SK-MEL-5 (cell line): Measurements from ENCODE around the gene ROBO4. TPM values are rescaled to one million over a fixed set of nuclear protein-coding genes. Genes with fewer than 3 reads are reported as not detected.
A peak's percentile ranks its signal among the peaks of the same experiment; 100 is the strongest.

Experiments
- DNase-seq: peaks from one replicate; pipeline ENCODE4 v3.0.0-alpha.2; 2016; ENCODE audit warnings: low read depth, low spot score
- in situ Hi-C: cut with HindIII; loops from 2 replicates; pipeline ENCODE4 v1.10.0; 2016; ENCODE audit warnings: low sequenced_read_pairs, high pct_unique_total_duplicates, low pct_unique_long_range_greater_than_20kb
- total RNA-seq: library from RNA; depleted of rRNA; stranded (reverse); fragments of >200 nt; shearing (Covaris generic); gene quantifications from 2 replicates; pipeline ENCODE4 v1.2.3, GENCODE V29; 2014

ROBO4 gene
- total RNA-seq, 1 experiment from 2014 or later: not detected

GRCh38 chr11:124867700-124868099, 30.0 kb downstream of the ROBO4 start:
- DNase-seq: peak; percentile 56
- in situ Hi-C loops: no loop called here

GRCh38 chr11:124865902-124866851, 31.5 kb downstream of the ROBO4 start:
- in situ Hi-C loops: no loop called here

GRCh38 chr11:124865181-124865901, 32.3 kb downstream of the ROBO4 start, which contains the start of gene ROBO3:
TSS of gene ROBO3 (plus strand) at chr11:124865432. CDS start at chr11:124865578, 146 bp downstream.
- no peak for DNase-seq
- in situ Hi-C loops: no loop called here

More at GRCh38 chr11:124865902-124866851, 31.5 kb downstream of the ROBO4 start:
- DNase-seq: peak; percentile 10

DNA sequence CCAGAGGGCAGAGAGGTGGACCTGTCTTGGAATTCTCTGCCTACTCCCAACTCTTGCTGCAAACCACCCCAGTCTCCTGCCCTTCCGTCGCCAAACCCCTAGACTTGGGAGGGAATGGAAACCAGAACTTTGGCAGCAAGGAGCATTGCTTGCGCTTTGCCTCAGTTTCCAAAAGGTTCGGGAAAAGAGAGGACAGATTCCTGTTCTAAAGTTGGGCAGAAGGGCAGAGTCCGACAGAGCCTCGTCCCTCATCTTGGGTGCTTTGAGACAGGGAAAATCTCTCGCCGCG, 32.8 kb downstream of the ROBO4 start:
- in situ Hi-C loops: no loop called here
- DNase-seq: no peak

GRCh38 chr11:124864176-124864891, 33.3 kb downstream of the ROBO4 start:
- in situ Hi-C loops: no loop called here

DNA sequence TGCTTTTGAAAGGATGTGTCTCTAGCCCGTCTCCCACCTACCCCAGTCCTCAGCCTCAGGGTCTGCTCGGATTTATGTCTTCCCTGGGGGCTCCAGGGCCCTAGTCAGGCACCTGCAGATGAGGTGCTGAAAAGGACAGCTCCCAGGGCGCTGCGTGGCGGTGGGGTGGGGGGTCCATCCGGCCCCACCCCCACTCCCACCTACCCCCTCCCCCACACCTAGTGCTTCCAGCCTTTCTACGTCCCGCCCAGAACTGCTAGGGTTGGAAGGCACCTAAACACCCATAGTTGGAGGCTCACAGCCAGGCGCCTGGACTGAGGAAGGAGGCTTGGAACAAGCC, 33.9 kb downstream of the ROBO4 start:
- in situ Hi-C loops: no loop called here
- DNase-seq: no peak

More at GRCh38 chr11:124864176-124864891, 33.3 kb downstream of the ROBO4 start:
- DNase-seq: no peak

- no peak for DNase-seq
- in situ Hi-C loops: no loop called here
Measured at GRCh38 chr11:124863137-124863825, 34.4 kb downstream of the ROBO4 start.

GRCh38 chr11:124861670-124862069, 36.0 kb downstream of the ROBO4 start:
- in situ Hi-C loops: no loop called here
- no peak for DNase-seq

DNA sequence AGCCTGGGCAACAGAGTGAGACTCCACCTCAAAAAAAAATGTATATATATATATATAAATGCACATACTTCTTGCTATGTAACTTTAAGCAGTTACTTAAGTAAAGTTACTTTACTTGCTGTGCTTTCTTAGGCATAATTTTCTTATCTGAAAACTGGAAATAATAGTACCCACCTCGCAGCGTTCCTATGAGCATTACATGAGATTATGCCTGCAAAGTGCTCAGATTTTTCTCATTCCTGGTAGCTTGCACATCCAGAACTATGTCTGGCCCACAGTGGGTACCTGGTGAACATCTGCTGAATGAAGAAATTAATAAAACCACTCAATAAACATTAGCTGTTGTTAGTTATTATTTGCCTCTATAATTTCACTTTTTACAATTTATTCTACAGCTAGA, 38.5 kb downstream of the ROBO4 start:
- no peak for DNase-seq
- in situ Hi-C loops: no loop called here

DNA sequence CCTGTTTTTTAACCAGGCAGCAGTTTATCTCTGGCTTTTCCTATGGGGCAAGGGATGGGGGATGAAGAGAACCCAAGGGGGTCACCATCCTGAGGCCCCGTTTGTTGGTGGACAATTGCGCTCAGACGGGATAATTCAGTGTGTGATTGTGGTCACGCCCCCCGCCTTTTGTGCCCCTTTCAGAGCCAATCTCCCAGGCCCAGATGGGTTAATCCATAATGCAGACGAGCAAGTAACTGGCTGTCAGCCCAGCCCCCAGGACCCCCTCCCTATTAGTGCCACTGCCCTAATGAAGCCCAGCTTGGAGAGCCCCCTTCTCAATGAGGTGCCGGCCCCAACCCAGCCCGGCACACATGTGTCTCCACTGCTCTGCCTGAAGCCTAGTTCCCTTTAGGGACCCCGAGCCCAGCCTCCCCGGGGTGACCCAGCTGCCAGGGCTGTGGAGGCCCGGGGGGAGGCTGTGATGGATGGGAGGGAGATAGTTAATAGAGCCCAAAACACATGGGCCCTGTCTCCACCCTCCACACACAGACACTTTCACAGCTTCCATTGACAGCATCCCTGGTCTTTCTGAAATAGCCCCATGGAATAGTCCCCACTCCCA, 51.5 kb downstream of the ROBO4 start:
- in situ Hi-C loops: no loop called here
- DNase-seq: no peak

DNA sequence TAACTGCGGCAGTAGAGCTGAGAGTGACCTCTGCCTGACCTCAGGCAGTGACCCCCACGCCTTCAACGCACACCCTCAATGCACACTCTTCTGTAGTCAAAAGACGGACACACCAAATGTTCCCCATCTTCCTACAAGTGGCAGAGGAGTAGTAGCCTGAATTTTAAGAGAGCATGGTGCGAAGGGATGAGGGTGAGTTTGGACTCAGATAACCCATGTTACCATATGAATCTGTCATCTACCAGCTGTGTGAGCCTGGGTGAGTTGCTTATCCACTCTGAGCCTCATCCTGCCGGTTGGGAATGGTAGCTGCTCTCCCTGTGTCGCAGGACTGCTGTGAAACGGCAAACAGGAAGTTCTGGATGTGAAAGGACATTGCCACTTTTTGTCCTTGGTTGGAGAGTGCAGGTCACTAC, 53.0 kb downstream of the ROBO4 start:
- DNase-seq: no peak
- in situ Hi-C loops: no loop called here

GRCh38 chr11:124843616-124843910, 54.1 kb downstream of the ROBO4 start:
- in situ Hi-C loops: no loop called here
- no peak for DNase-seq

GRCh38 chr11:124842305-124842704, 55.4 kb downstream of the ROBO4 start:
- in situ Hi-C loops: no loop called here
- no peak for DNase-seq

DNA sequence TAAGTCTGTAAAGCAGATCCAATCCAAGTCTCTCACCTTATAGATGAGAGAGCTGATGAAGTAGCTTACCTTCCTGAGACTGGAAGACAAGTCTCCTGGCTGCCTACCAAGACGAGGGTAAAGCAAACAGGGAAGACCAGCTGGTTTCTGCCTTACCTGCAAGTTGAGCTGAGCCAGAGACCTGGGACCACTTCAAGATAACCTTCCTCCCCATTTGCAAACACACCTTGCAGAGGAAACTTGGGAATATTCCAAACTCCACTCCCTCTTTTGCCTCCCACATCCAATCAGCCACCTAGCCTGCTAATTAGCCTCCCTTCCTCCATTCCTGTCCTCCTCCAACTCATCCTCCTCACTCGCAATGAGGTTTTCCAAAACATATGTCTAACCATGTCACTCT, 55.8 kb downstream of the ROBO4 start:
- no peak for DNase-seq
- in situ Hi-C loops: no loop called here

DNA sequence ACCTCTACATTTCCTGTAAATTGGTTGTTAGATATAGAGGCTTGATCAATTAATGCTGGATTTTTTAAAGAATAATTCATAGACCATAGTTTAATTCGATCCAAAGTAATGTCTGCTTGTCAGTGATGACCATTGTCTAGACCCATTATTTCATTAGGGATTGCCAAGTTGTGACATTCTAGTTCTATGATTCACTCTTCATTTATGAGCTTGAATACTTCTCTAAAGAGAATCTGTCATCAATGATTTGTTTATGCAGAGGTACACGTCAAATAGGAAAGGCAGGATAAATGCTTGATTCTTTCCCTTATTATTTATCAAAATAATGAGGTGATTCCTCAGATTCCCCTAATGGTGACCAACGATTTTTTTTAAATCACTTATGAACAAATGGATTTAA, 56.5 kb downstream of the ROBO4 start:
- DNase-seq: no peak
- in situ Hi-C loops: no loop called here

- in situ Hi-C loops: no loop called here
- DNase-seq: no peak
Measured at GRCh38 chr11:124840666-124841065, 57.0 kb downstream of the ROBO4 start.

GRCh38 chr11:124839972-124840621, 57.6 kb downstream of the ROBO4 start:
- in situ Hi-C loops: no loop called here
- no peak for DNase-seq
